Hypothalamus (tissue), 51 donors: ENCODE data around the gene PSMD1.
A peak's percentile ranks its signal among the peaks of the same experiment; 100 is the strongest.

Experiments
- DNase-seq, 51 donors: peaks; one replicate each; lab custom pipeline; 2025; lab: John Stamatoyannopoulos, UW

PSMD1 gene

GRCh38 chr2:231034291-231034882, 22.3 kb upstream of the PSMD1 start:
- DNase-seq = no peak

GRCh38 chr2:231036131-231036530, 20.5 kb upstream of the PSMD1 start:
- no peak for DNase-seq

- no peak for DNase-seq
Measured at GRCh38 chr2:231036578-231037106, 20.0 kb upstream of the PSMD1 start.

- DNase-seq = peak in 9 of 51 donors; percentile 20 to 54 (median 31)
Measured at GRCh38 chr2:231037202-231037730, 19.4 kb upstream of the PSMD1 start, which contains the start of gene C2orf72. TSS of gene C2orf72 (plus strand) at chr2:231037523. CDS start at chr2:231037566, 43 bp downstream.

GRCh38 chr2:231037731-231038482, 18.8 kb upstream of the PSMD1 start:
- DNase-seq = peak in 35 of 51 donors; percentile 20 to 80 (median 43)

GRCh38 chr2:231038483-231039293, 18.0 kb upstream of the PSMD1 start:
- peak in 3 of 51 donors; percentile 34 to 55 (median 43) for DNase-seq

GRCh38 chr2:231039294-231039664, 17.4 kb upstream of the PSMD1 start:
- DNase-seq = no peak

- no peak for DNase-seq
Measured at GRCh38 chr2:231039821-231040364, 16.8 kb upstream of the PSMD1 start.

- DNase-seq = peak in 2 of 51 donors; percentile 10 to 18
Measured at GRCh38 chr2:231041061-231041689, 15.5 kb upstream of the PSMD1 start.

GRCh38 chr2:231043796-231044195, 12.9 kb upstream of the PSMD1 start:
- no peak for DNase-seq

GRCh38 chr2:231046916-231047273, 9.8 kb upstream of the PSMD1 start:
- DNase-seq = peak in 1 of 51 donors; percentile 27

GRCh38 chr2:231047274-231047922, 9.3 kb upstream of the PSMD1 start:
- peak in 42 of 51 donors; percentile 29 to 92 (median 64) for DNase-seq

- DNase-seq = peak in 6 of 51 donors; percentile 21 to 64 (median 34)
Measured at GRCh38 chr2:231047923-231048915, 8.4 kb upstream of the PSMD1 start.

- DNase-seq = no peak
Measured at GRCh38 chr2:231049286-231050017, 7.2 kb upstream of the PSMD1 start.

GRCh38 chr2:231050018-231050901, 6.4 kb upstream of the PSMD1 start:
- DNase-seq = peak in 30 of 51 donors; percentile 19 to 78 (median 48)

GRCh38 chr2:231051116-231051515, 5.6 kb upstream of the PSMD1 start:
- no peak for DNase-seq
